Measurements from ENCODE around the gene FOXJ1.

FOXJ1 gene

GRCh38 chr17:76123191-76123499 lies 17.9 kb downstream of the FOXJ1 start:
- H3K4me3 ChIP-seq (ENCODE audit: low read depth, low read length) = no peak overlapping the region
- no peaks in the 10 kb centered on the region for H3K4me1 ChIP-seq (ENCODE audit: control insufficient read depth, insufficient read depth, low read length)
- H3K27ac ChIP-seq (ENCODE audit: extremely low read depth, low read depth, low read length) = no peak overlapping the region
- no peaks in the 10 kb centered on the region for H3K9me3 ChIP-seq (ENCODE audit: control insufficient read depth, insufficient read depth, low read depth, low read length)
- POLR2A ChIA-PET = interaction anchor here (1.2 kb wide), 1 partner anchor 12 kb away, joined by 3 read pairs; no protein-coding TSS in a partner anchor
- no peaks in the 10 kb centered on the region for H3K36me3 ChIP-seq (ENCODE audit: control insufficient read depth in 2 of 2, insufficient read depth in 1 of 2, low read length in 2 of 2)
- CTCF ChIA-PET = interaction anchor here (0.5 to 11.8 kb wide), 12 partner anchors 8 to 176 kb away, joined by 3 to 191 read pairs (median 5); partner anchors contain the start of genes CDK3 and FOXJ1
- TF ChIP-seq ZBTB6 (tag by site-specific recombination; IDR thresholded peaks at IDR 0.05) (no peak), ZNF366 (tag by site-specific recombination; conservative IDR thresholded peaks at IDR 0.05) (peak; percentile 98), ZSCAN18 (tag by site-specific recombination; IDR thresholded peaks at IDR 0.05) (0 out of 2 replicates have a peak, but pooled peaks have one; percentile 21), PRDM1 (tag by site-specific recombination; IDR thresholded peaks at IDR 0.05) (peak; percentile 98)

GRCh38 chr17:76122431-76123190 lies 18.4 kb downstream of the FOXJ1 start:
- no peak overlapping the region for H3K27ac ChIP-seq (ENCODE audit: extremely low read depth, low read depth, low read length)
- no peaks in the 10 kb centered on the region for H3K9me3 ChIP-seq (ENCODE audit: control insufficient read depth, insufficient read depth, low read depth, low read length)
- no peak overlapping the region for H3K4me3 ChIP-seq (ENCODE audit: low read depth, low read length)
- H3K36me3 ChIP-seq (ENCODE audit: control insufficient read depth in 2 of 2, insufficient read depth in 1 of 2, low read length in 2 of 2) = no peaks in the 10 kb centered on the region
- ChIA-PET CTCF (interaction anchor here (0.6 to 11.8 kb wide), 13 partner anchors 10 to 176 kb away, joined by 3 to 191 read pairs (median 9); no protein-coding TSS in a partner anchor), POLR2A (no interaction called here)
- TF ChIP-seq GLIS2 (tag by site-specific recombination; IDR thresholded peaks at IDR 0.05) (peak; percentile 37; the same call in 1 of the 2 replicates), RBAK (tag by site-specific recombination; IDR thresholded peaks at IDR 0.05) (no peak)
- no peaks in the 10 kb centered on the region for H3K4me1 ChIP-seq (ENCODE audit: control insufficient read depth, insufficient read depth, low read length)

GRCh38 chr17:76121932-76122430 lies 19.1 kb downstream of the FOXJ1 start:
- H3K36me3 ChIP-seq (ENCODE audit: control insufficient read depth in 2 of 2, insufficient read depth in 1 of 2, low read length in 2 of 2) = no peaks in the 10 kb centered on the region
- CTCF ChIA-PET = interaction anchor here (0.6 to 11.8 kb wide), 31 partner anchors 8 to 408 kb away, joined by 3 to 191 read pairs (median 5); partner anchors contain the start of genes EXOC7 and SRP68
- H3K4me3 ChIP-seq (ENCODE audit: low read depth, low read length) = no peak overlapping the region
- POLR2A ChIA-PET = interaction anchor here (0.8 to 1.0 kb wide), 3 partner anchors 11 to 158 kb away, joined by 3 to 7 read pairs (median 3); no protein-coding TSS in a partner anchor
- H3K4me1 ChIP-seq (ENCODE audit: control insufficient read depth, insufficient read depth, low read length) = no peaks in the 10 kb centered on the region
- no peak overlapping the region for H3K27ac ChIP-seq (ENCODE audit: extremely low read depth, low read depth, low read length)
- no peaks in the 10 kb centered on the region for H3K9me3 ChIP-seq (ENCODE audit: control insufficient read depth, insufficient read depth, low read depth, low read length)
- TF ChIP-seq ZNF10 (tag by site-specific recombination; IDR thresholded peaks at IDR 0.05) (no peak), ZNF133 (tag by site-specific recombination; IDR thresholded peaks at IDR 0.05) (no peak), ZNF398 (tag by site-specific recombination; IDR thresholded peaks at IDR 0.05) (no peak), SALL2 (tag by site-specific recombination; IDR thresholded peaks at IDR 0.05; ENCODE audit: borderline replicate concordance) (no peak), PBX3 (CRISPR knock-in tag; IDR thresholded peaks at IDR 0.05) (no peak), ZNF518A (tag by site-specific recombination; conservative IDR thresholded peaks at IDR 0.05; ENCODE audit: low read depth) (no peak), ZNF391 (tag by site-specific recombination; IDR thresholded peaks at IDR 0.05; ENCODE audit: borderline replicate concordance, low read depth) (no peak), ZBTB26 (tag by site-specific recombination; optimal IDR thresholded peaks at IDR 0.05) (no peak), ZNF175 (tag by site-specific recombination; IDR thresholded peaks at IDR 0.05) (no peak)

Data from HEK293 (cell line).